Renal cortex interstitium (tissue), 11 donors: Measurements from ENCODE around the gene SREBF2. TPM values are rescaled to one million over a fixed set of nuclear protein-coding genes. Genes with fewer than 3 reads are reported as not detected.
"Not testable (repeated sequence)": the region's sequence is repeated elsewhere in the genome, so short reads cannot be mapped to it uniquely, and the experiment has no call there.

Experiments
- DNase-seq, 11 donors: peaks; one replicate each; pipeline ENCODE4 v3.0.0-alpha.2; 2013; ENCODE audit warnings: low read depth in 9 of 11, low spot score in 4 of 11; ENCODE audit errors: extremely low read depth in 1 of 11
- polyA plus RNA-seq, 3 donors: library from polyadenylated mRNA; unstranded; fragments of 120-200 nt; gene quantifications; one replicate each; pipeline ENCODE4 v1.2.1, GENCODE V29; 2013; ENCODE audit not compliant: insufficient read length in 3 of 3

SREBF2 gene
- polyA plus RNA-seq, 3 donors, result 102 to 103 (median 102) TPM

DNA sequence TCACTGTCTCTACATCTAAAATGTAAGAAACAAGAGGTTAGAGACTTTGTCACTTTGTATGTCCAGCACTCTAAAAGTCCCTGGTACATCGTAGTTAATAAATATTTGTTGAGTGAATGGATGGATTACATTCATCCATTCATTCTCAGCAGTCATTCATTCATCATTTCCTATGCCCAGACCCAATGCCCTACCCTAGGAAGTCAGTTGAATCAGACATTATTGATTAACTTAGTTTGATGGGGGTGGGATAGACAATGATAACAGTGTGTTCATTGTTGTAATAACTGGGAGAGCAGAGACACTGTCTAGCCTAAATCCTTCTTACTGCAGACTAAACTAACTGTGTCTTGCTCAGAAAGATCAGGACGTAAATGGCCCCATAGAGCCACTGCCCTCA is 115.2 kb downstream of the SREBF2 start:
- DNase-seq, result no peak

DNA sequence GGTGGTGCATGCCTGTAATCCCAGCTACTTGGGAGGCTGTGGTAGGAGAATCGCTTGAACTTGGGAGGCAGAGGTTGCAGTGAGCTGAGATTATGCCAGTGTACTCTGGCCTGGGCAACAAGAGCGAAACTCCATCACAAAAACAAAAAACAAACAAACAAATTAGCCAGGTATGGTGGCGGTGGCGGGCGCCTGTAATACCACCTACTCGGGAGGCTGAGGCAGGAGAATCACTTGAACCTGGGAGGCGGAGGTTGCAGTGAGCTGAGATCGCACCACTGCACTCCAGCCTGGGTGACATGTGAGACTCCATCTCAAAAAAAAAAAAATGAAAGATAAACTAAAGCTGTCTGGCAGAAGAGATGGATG is 116.0 kb downstream of the SREBF2 start:
- DNase-seq, result not testable (repeated sequence)

DNA sequence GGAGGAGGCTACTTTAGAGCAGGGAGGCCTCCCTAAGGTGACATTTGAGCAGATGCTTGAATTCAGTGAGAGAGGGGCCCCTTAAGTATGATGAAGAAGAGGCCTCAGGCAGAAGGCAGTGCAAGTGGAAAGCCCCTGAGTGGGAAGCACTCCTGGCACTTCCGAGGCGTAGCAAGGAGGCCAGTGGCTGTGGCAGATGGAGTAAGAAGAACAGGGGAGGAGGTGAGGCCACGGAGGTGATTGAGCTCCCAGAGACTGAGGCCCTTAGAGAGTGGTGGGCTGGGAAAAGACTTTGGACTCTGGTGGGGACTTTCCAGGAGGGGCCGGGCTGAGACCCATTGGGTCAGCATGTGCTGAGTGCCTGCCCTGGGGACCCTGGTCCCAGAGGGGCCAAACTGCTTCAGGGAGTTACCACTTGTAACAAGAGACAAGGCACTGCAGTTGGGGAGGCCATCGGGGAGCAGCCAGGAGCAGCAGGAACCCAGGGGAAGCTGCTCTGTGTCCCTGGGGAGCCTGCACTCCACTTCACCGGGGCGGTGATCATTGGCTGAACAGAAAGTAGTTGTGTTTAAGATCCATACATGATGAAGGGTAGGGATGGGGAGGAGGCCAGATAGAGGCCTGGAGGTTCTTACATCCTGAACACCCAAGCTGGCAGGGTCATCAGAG is 116.5 kb downstream of the SREBF2 start:
- DNase-seq, result no peak

GRCh38 chr22:41951898-41952474 is 119.1 kb downstream of the SREBF2 start, which contains the start of gene SMIM45:
SMIM45 (plus strand) TSS chr22:41952150.
- DNase-seq, result no peak

- no peak for DNase-seq
Measured at GRCh38 chr22:41952713-41953112, 119.8 kb downstream of the SREBF2 start.

Other genes with a start within 250 kb of the SREBF2 start
- 10 to 100 TPM; 50.7 to 63.0 (median 57.8) TPM for gene PMM1, start 243.3 kb upstream of the SREBF2 start, polyA plus RNA-seq
- 10 to 100 TPM; 25.0 to 33.6 (median 26.7) TPM for gene DESI1, start 212.1 kb upstream of the SREBF2 start, polyA plus RNA-seq
- gene XRCC6, start 211.8 kb upstream of the SREBF2 start, polyA plus RNA-seq, result 100 to 1,000 TPM; 360 to 429 (median 389) TPM
- 100 to 1,000 TPM; 129 to 161 (median 151) TPM for gene SNU13, start 144.2 kb upstream of the SREBF2 start, polyA plus RNA-seq
- 1 to 10 TPM; 2.2 to 2.6 (median 2.5) TPM for gene MEI1, start 133.6 kb upstream of the SREBF2 start, polyA plus RNA-seq
- gene CCDC134, start 32.4 kb upstream of the SREBF2 start, polyA plus RNA-seq, result 10 to 100 TPM in 1 of 3 donors, 1 to 10 TPM in 2; 7.0 to 11.2 (median 9.1) TPM
- gene SHISA8, start 82.0 kb downstream of the SREBF2 start, polyA plus RNA-seq, result 1 to 10 TPM in 2 of 3 donors, under 1 TPM in 1; 0.36 to 1.3 (median 1.0) TPM
- gene TNFRSF13C, start 93.7 kb downstream of the SREBF2 start, polyA plus RNA-seq, result 1 to 10 TPM; 1.8 to 3.4 (median 1.8) TPM
- 10 to 100 TPM; 10.9 to 17.7 (median 13.7) TPM for gene CENPM, start 114.0 kb downstream of the SREBF2 start, polyA plus RNA-seq
- gene SEPTIN3, start 136.3 kb downstream of the SREBF2 start, polyA plus RNA-seq, result 1 to 10 TPM; 5.9 to 9.2 (median 8.7) TPM
- 1 to 10 TPM; 3.3 to 7.4 (median 4.1) TPM for gene WBP2NL, start 165.7 kb downstream of the SREBF2 start, polyA plus RNA-seq
- gene NAGA, start 237.7 kb downstream of the SREBF2 start, polyA plus RNA-seq, result 10 to 100 TPM; 20.6 to 28.3 (median 26.3) TPM
- gene PHETA2, start 241.1 kb downstream of the SREBF2 start, polyA plus RNA-seq, result 10 to 100 TPM in 1 of 3 donors, 1 to 10 TPM in 2; 9.3 to 13.6 (median 9.5) TPM
- 100 to 1,000 TPM in 1 of 3 donors, 10 to 100 TPM in 2; 82.6 to 114 (median 98.9) TPM for gene SMDT1, start 246.6 kb downstream of the SREBF2 start, polyA plus RNA-seq